ENCODE data around the gene TMEM132A.

The TMEM132A gene

GRCh38 chr11:60924110-60924905 lies at the start of gene TMEM132A:
Gene TMEM132A (plus strand): TSS chr11:60924460. CDS start chr11:60924634, 174 bp downstream.
- DNase-seq (ENCODE audit: low read depth in 2 of 2) = no peak

GRCh38 chr11:60875366-60876167 lies 48.7 kb upstream of the TMEM132A start:
- DNase-seq (ENCODE audit: low read depth in 2 of 2) = no peak

- DNase-seq (ENCODE audit: low read depth in 2 of 2) = no peak
Observed at GRCh38 chr11:60876168-60876485, 48.1 kb upstream of the TMEM132A start.

- no peak for DNase-seq (ENCODE audit: low read depth in 2 of 2)
Observed at GRCh38 chr11:60878245-60879101, 45.8 kb upstream of the TMEM132A start.

GRCh38 chr11:60879104-60879503 lies 45.2 kb upstream of the TMEM132A start:
- DNase-seq (ENCODE audit: low read depth in 2 of 2) = no peak

- DNase-seq (ENCODE audit: low read depth in 2 of 2) = no peak
Observed at GRCh38 chr11:60879971-60880588, 44.2 kb upstream of the TMEM132A start.

- DNase-seq (ENCODE audit: low read depth in 2 of 2) = no peak
Observed at GRCh38 chr11:60880643-60881282, 43.5 kb upstream of the TMEM132A start.

GRCh38 chr11:60887556-60887955 lies 36.7 kb upstream of the TMEM132A start:
- no peak for DNase-seq (ENCODE audit: low read depth in 2 of 2)

GRCh38 chr11:60889869-60890311 lies 34.4 kb upstream of the TMEM132A start:
- DNase-seq (ENCODE audit: low read depth in 2 of 2) = no peak

GRCh38 chr11:60890696-60891095 lies 33.6 kb upstream of the TMEM132A start:
- no peak for DNase-seq (ENCODE audit: low read depth in 2 of 2)

GRCh38 chr11:60891103-60891741 lies 33.0 kb upstream of the TMEM132A start:
- no peak for DNase-seq (ENCODE audit: low read depth in 2 of 2)

GRCh38 chr11:60895687-60896086 lies 28.6 kb upstream of the TMEM132A start:
- no peak for DNase-seq (ENCODE audit: low read depth in 2 of 2)

GRCh38 chr11:60897496-60897895 lies 26.8 kb upstream of the TMEM132A start:
- DNase-seq (ENCODE audit: low read depth in 2 of 2) = no peak

- DNase-seq (ENCODE audit: low read depth in 2 of 2) = no peak
Observed at GRCh38 chr11:60899046-60899936, 25.0 kb upstream of the TMEM132A start.

GRCh38 chr11:60899977-60900376 lies 24.3 kb upstream of the TMEM132A start:
- no peak for DNase-seq (ENCODE audit: low read depth in 2 of 2)

- no peak for DNase-seq (ENCODE audit: low read depth in 2 of 2)
Observed at GRCh38 chr11:60900673-60901404, 23.4 kb upstream of the TMEM132A start.

GRCh38 chr11:60902625-60903024 lies 21.6 kb upstream of the TMEM132A start:
- no peak for DNase-seq (ENCODE audit: low read depth in 2 of 2)

GRCh38 chr11:60905047-60905446 lies 19.2 kb upstream of the TMEM132A start:
- no peak for DNase-seq (ENCODE audit: low read depth in 2 of 2)

GRCh38 chr11:60905551-60906113 lies 18.6 kb upstream of the TMEM132A start:
- DNase-seq (ENCODE audit: low read depth in 2 of 2) = no peak
